ENCODE measurements around the gene MTNR1A. TPM values are rescaled to one million over a fixed set of nuclear protein-coding genes. Genes with fewer than 3 reads are reported as not detected.

Gene MTNR1A
- total RNA-seq, 1 donor from 2014 or later, result not detected

DNA sequence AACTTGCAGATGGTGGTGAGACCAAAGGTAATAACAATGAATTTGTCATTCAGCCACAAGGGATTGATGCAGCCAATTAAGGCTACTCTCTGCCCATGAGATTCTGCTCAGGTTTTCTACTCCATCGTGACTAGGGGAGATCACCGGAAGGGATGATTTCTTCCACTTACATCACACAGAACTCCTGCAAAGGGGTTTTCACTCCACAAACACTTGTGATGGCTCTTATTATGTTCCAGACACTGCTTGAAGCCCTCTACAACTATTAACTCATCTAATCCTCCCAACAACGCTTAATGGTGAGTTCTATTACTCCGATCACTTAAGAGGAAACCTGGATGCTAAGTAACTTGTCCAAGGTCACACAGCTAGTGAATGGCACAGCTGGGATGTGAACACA lies 55.9 kb downstream of the MTNR1A start:
- DNase-seq (ENCODE audit: extremely low read depth, low read depth, low spot score), result no peak

GRCh38 chr4:186497043-186497442 lies 58.3 kb downstream of the MTNR1A start:
- no peak for DNase-seq (ENCODE audit: extremely low read depth, low read depth, low spot score)

DNA sequence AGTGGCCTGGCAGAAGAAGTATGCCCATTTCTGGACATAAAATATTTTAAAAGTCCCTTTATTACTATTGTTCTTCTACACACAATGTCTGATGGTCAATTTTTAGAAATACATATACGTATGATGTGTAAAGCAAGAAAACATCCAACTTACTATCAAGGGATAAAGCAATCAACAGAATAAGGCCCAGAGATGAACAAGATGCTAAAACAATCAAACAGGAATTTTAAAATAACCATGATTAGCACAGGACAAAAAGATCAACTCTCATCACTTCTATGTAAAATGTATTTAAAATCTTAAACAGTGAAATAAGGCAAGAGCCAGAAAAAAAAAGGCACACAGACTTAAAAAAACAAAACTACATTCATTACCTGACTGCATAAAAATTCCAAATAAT lies 60.9 kb downstream of the MTNR1A start:
- no peak for DNase-seq (ENCODE audit: extremely low read depth, low read depth, low spot score)

DNA sequence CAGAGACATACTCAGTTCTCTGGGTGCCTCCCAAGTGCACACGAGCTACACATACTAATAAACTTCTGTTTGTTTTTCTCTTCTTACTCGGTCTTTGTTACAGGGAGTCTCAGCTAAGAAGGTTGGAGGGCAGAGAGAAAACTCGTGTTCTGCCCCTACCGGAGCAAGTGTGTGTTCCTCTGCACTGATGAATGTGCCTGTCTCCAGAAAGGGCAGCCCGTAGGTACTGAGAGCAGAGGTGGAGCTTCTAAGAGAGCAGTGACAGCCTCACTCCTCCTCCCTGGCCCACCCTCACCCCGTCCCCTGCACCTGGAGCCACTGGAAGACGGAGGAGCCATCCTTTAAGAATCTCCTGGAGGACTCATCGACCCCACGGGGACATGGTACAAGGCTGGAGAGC lies 67.6 kb downstream of the MTNR1A start:
- DNase-seq (ENCODE audit: extremely low read depth, low read depth, low spot score), result no peak

GRCh38 chr4:186486172-186486571 lies 69.2 kb downstream of the MTNR1A start:
- no peak for DNase-seq (ENCODE audit: extremely low read depth, low read depth, low spot score)

- no peak for DNase-seq (ENCODE audit: extremely low read depth, low read depth, low spot score)
Measured at GRCh38 chr4:186485561-186486062, 69.8 kb downstream of the MTNR1A start.

DNA sequence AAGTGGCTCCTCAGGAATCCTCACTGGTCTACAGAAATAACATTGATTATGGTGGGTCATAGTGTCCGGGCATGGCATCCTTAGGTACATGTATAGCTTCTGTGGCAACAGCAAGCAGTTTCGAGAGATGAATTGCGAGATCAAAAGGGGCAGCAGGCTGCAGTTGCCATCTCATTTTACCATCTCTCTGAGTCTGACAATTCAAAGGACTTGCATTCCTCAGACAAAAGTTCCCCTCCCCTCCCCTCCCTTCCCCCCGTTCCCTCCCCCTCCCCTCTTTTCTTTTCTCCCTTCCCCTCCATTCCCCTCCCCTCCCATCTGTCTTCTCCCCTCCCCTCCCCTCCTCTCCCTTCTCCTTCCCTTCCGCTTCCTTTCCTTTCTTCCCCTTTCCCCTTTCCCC lies 70.2 kb downstream of the MTNR1A start:
- no peak for DNase-seq (ENCODE audit: extremely low read depth, low read depth, low spot score)

DNA sequence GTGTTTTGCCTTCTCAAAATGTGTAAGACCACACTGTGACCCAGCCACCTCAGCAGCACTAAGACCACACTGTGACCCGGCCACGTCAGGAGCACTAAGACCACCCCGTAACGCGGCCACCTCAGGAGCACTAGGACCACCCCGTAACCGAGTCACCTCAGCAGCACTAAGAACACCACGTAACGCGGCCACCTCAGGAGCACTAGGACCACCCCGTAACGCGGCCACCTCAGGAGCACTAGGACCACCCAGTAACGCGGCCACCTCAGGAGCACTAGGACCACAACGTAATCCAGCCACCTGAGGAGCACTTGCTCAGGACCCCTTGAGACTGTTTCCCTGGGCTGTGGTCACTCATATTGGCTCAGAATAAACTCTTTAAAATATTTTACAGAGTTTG lies 71.7 kb downstream of the MTNR1A start:
- no peak for DNase-seq (ENCODE audit: extremely low read depth, low read depth, low spot score)

Other genes with a start within 250 kb of the MTNR1A start
- gene FAT1, start 168.3 kb upstream of the MTNR1A start, total RNA-seq, result 108 and 154 TPM in 2 replicates